ENCODE results near the gene NUF2. TPM values are rescaled to one million over a fixed set of nuclear protein-coding genes. Genes with fewer than 3 reads are reported as not detected.

The NUF2 gene
- total RNA-seq, 1 experiment from 2014 or later, result 40.0 TPM

GRCh38 chr1:163387146-163387545 lies 65.4 kb downstream of the NUF2 start:
- no peaks in the 10 kb centered on the region; the same call in 1 of the 2 replicates for H3K4me1 ChIP-seq
- no peaks in the 10 kb centered on the region for H3K27me3 ChIP-seq (replicated peaks; ENCODE audit: control insufficient read depth, insufficient read depth, low read length)
- no peaks in the 10 kb centered on the region for H3K4me1 Mint-ChIP-seq (ENCODE audit: low read depth, unreplicated experiment)
- H3K9me3 ChIP-seq, result no peaks in the 10 kb centered on the region
- DNase-seq, result no peak
- ChIA-PET CTCF (no interaction called here), POLR2A (no interaction called here)
- H3K27ac Mint-ChIP-seq (ENCODE audit: unreplicated experiment), result no peak overlapping the region
- BruUV-seq (replicated peaks), result no TSS peak
- no peaks in the 10 kb centered on the region for H3K36me3 Mint-ChIP-seq (ENCODE audit: insufficient read depth, unreplicated experiment)
- H3K9me3 Mint-ChIP-seq (ENCODE audit: unreplicated experiment), result no peaks in the 10 kb centered on the region
- no peak for TF ChIP-seq CTCF (IDR thresholded peaks at IDR 0.05; ENCODE audit: insufficient read depth in 1 of 2, low read depth in 1 of 2, low read length in 1 of 2, severe bottlenecking in 1 of 2, unreplicated experiment in 1 of 2)
- intact Hi-C loops (cut with micrococcal nuclease; ENCODE audit: unreplicated experiment), result no loop called here
- no peak overlapping the region for H3K4me3 ChIP-seq (ENCODE audit: low read depth, low read length)
- no peaks in the 10 kb centered on the region for H3K36me3 ChIP-seq (ENCODE audit: control insufficient read depth, insufficient read depth, low read length)
- no peak overlapping the region for H3K4me3 Mint-ChIP-seq (ENCODE audit: unreplicated experiment)
- peaks cover 10% of the 10 kb centered on the region for H3K27me3 Mint-ChIP-seq (ENCODE audit: insufficient read depth, unreplicated experiment)

- no TSS peak for BruUV-seq (replicated peaks)
- ChIA-PET POLR2A (no interaction called here), CTCF (no interaction called here)
- Histone ChIP-seq H3K4me3 (ENCODE audit: low read depth, low read length) (no peak overlapping the region), H3K27me3 (replicated peaks; ENCODE audit: control insufficient read depth, insufficient read depth, low read length) (no peaks in the 10 kb centered on the region), H3K4me1 (no peaks in the 10 kb centered on the region), H3K36me3 (ENCODE audit: control insufficient read depth, insufficient read depth, low read length) (no peaks in the 10 kb centered on the region), H3K9me3 (no peaks in the 10 kb centered on the region)
- Mint-ChIP-seq H3K9me3 (ENCODE audit: unreplicated experiment) (no peaks in the 10 kb centered on the region), H3K4me1 (ENCODE audit: low read depth, unreplicated experiment) (no peaks in the 10 kb centered on the region), H3K36me3 (ENCODE audit: insufficient read depth, unreplicated experiment) (no peaks in the 10 kb centered on the region), H3K27ac (ENCODE audit: unreplicated experiment) (no peak overlapping the region), H3K27me3 (ENCODE audit: insufficient read depth, unreplicated experiment) (peaks cover 12% of the 10 kb centered on the region), H3K4me3 (ENCODE audit: unreplicated experiment) (no peak overlapping the region)
- intact Hi-C loops (cut with micrococcal nuclease; ENCODE audit: unreplicated experiment), result no loop called here
- TF ChIP-seq CTCF (IDR thresholded peaks at IDR 0.05; ENCODE audit: insufficient read depth in 1 of 2, low read depth in 1 of 2, low read length in 1 of 2, severe bottlenecking in 1 of 2, unreplicated experiment in 1 of 2), result no peak
- DNase-seq, result no peak
Measured at GRCh38 chr1:163388970-163389369, 67.2 kb downstream of the NUF2 start.

GRCh38 chr1:163395790-163396189 lies 74.0 kb downstream of the NUF2 start:
- Histone ChIP-seq H3K27me3 (replicated peaks; ENCODE audit: control insufficient read depth, insufficient read depth, low read length) (no peaks in the 10 kb centered on the region), H3K9me3 (no peaks in the 10 kb centered on the region), H3K4me1 (peaks cover under 1% of the 10 kb centered on the region; the same call in 1 of the 2 replicates), H3K36me3 (ENCODE audit: control insufficient read depth, insufficient read depth, low read length) (no peaks in the 10 kb centered on the region), H3K4me3 (ENCODE audit: low read depth, low read length) (no peak overlapping the region)
- Mint-ChIP-seq H3K4me3 (ENCODE audit: unreplicated experiment) (no peak overlapping the region), H3K27ac (ENCODE audit: unreplicated experiment) (no peak overlapping the region), H3K36me3 (ENCODE audit: insufficient read depth, unreplicated experiment) (no peaks in the 10 kb centered on the region), H3K27me3 (ENCODE audit: insufficient read depth, unreplicated experiment) (peaks cover 13% of the 10 kb centered on the region), H3K4me1 (ENCODE audit: low read depth, unreplicated experiment) (no peaks in the 10 kb centered on the region), H3K9me3 (ENCODE audit: unreplicated experiment) (no peaks in the 10 kb centered on the region)
- CTCF ChIA-PET, result no interaction called here
- intact Hi-C loops (cut with micrococcal nuclease; ENCODE audit: unreplicated experiment), result no loop called here
- BruUV-seq (replicated peaks), result no TSS peak
- POLR2A ChIA-PET, result no interaction called here
- DNase-seq, result no peak
- no peak for TF ChIP-seq CTCF (IDR thresholded peaks at IDR 0.05; ENCODE audit: insufficient read depth in 1 of 2, low read depth in 1 of 2, low read length in 1 of 2, severe bottlenecking in 1 of 2, unreplicated experiment in 1 of 2)
